DND-41 (cell line): ENCODE results near the gene TRIM72.
A peak's percentile ranks its signal among the peaks of the same experiment; 100 is the strongest.

Source experiments
- ATAC-seq: fragments of 200-7000 bp; cut with Tn5 transposase; 3 replicates; pipeline ENCODE4 v1.9.1; 2021; ENCODE audit warnings: low read depth; ENCODE audit not compliant: insufficient read depth
- DNase-seq: peaks from one replicate; pipeline ENCODE4 v3.0.0-alpha.2; 2020
- H2AFZ ChIP-seq: 2 replicates; pipeline ENCODE4 v1.6.0; 2012; ENCODE audit warnings: low read depth, low read length
- H3K27ac ChIP-seq: 2 replicates; pipeline ENCODE4 v1.5.1; 2012; ENCODE audit warnings: low read length, inconsistent platforms
- H3K27me3 ChIP-seq: fragments of 200-600 bp; sonication (generic); 2 replicates; pipeline ENCODE4 v1.6.0; 2012; ENCODE audit warnings: low read length, mild to moderate bottlenecking, inconsistent platforms; ENCODE audit not compliant: insufficient read depth, poor library complexity
- H3K36me3 ChIP-seq: 2 replicates; pipeline ENCODE4 v1.5.1; 2012; ENCODE audit warnings: low read length, inconsistent platforms; ENCODE audit not compliant: insufficient read depth
- H3K4me1 ChIP-seq: 2 replicates; pipeline ENCODE4 v1.5.1; 2012; ENCODE audit warnings: mild to moderate bottlenecking, low read length; ENCODE audit not compliant: insufficient read depth
- H3K4me2 ChIP-seq: 2 replicates; pipeline ENCODE4 v1.6.0; 2012; ENCODE audit warnings: mild to moderate bottlenecking, moderate library complexity, low read length, inconsistent platforms; ENCODE audit not compliant: insufficient read depth
- H3K4me3 ChIP-seq, 2 experiments: fragments of 200-600 bp in 1 of 2; shearing (Covaris generic) in 1 of 2; 2 replicates each; pipeline ENCODE4 v1.5.1; 2012 to 2016; ENCODE audit warnings: inconsistent platforms in 2 of 2, low read length in 2 of 2, mild to moderate bottlenecking in 2 of 2, low read depth in 1 of 2, moderate library complexity in 1 of 2
- H3K79me2 ChIP-seq: 2 replicates; pipeline ENCODE4 v1.6.0; 2012; ENCODE audit warnings: low read length, inconsistent platforms; ENCODE audit not compliant: insufficient read depth
- H3K9ac ChIP-seq: 2 replicates; pipeline ENCODE4 v1.6.0; 2012; ENCODE audit warnings: low read depth, mild to moderate bottlenecking, inconsistent platforms, low read length, moderate library complexity
- H3K9me3 ChIP-seq: 2 replicates; pipeline ENCODE4 v1.5.1; 2012; ENCODE audit warnings: low read length, moderate library complexity, mild to moderate bottlenecking, inconsistent platforms; ENCODE audit not compliant: insufficient read depth, severe bottlenecking
- H4K20me1 ChIP-seq: 2 replicates; pipeline ENCODE4 v1.6.0; 2012; ENCODE audit warnings: low read length; ENCODE audit not compliant: insufficient read depth
- CTCF ChIP-seq: IDR thresholded peaks from 2 replicates; pipeline ENCODE4 v1.5.1; 2012; ENCODE audit warnings: borderline replicate concordance, low read length, moderate library complexity, mild to moderate bottlenecking; ENCODE audit not compliant: poor library complexity, severe bottlenecking; ENCODE audit errors: extremely low read depth
- EZH2 ChIP-seq: IDR thresholded peaks from 3 replicates; pipeline ENCODE4 v1.6.1; 2012; ENCODE audit warnings: borderline replicate concordance, low read depth, mild to moderate bottlenecking, moderate library complexity, low read length, inconsistent platforms; ENCODE audit not compliant: severe bottlenecking

The TRIM72 gene

GRCh38 chr16:31181102-31181830 lies 32.7 kb upstream of the TRIM72 start:
- H3K36me3 ChIP-seq: peaks cover 56% of the 10 kb centered on the region
- ATAC-seq (no peak), DNase-seq (peak; percentile 45)
- no peaks in the 10 kb centered on the region for H3K9me3 ChIP-seq
- no peak overlapping the region for H2AFZ ChIP-seq
- H4K20me1 ChIP-seq: peaks cover 62% of the 10 kb centered on the region
- no peak for TF ChIP-seq CTCF
- no peaks in the 10 kb centered on the region for H3K27me3 ChIP-seq
- peak overlapping the region; percentile 97 for H3K27ac ChIP-seq
- H3K4me1 ChIP-seq: peaks cover 71% of the 10 kb centered on the region
- peaks cover 79% of the 10 kb centered on the region for H3K79me2 ChIP-seq
- H3K9ac ChIP-seq: peak overlapping the region; percentile 91
- peak overlapping the region; percentile 68 to 87; a peak in 3 of 4 replicates for H3K4me3 ChIP-seq
- peak overlapping the region; percentile 98 for H3K4me2 ChIP-seq

- Histone ChIP-seq H3K36me3 (peaks cover 67% of the 10 kb centered on the region), H3K79me2 (peaks cover 90% of the 10 kb centered on the region)
These were observed 31.5 kb upstream of the TRIM72 start for GRCh38 chr16:31182391-31182790.

GRCh38 chr16:31183432-31184428 lies 30.2 kb upstream of the TRIM72 start:
- DNase-seq: no peak
- no peak for TF ChIP-seq CTCF
- TF ChIP-seq EZH2: no peak
- Histone ChIP-seq H3K4me1 (peaks cover 50% of the 10 kb centered on the region), H3K4me3 (peak overlapping the region in 1 of 2 experiments; percentile 87; a peak in 2 of 4 replicates), H4K20me1 (peaks cover 80% of the 10 kb centered on the region), H3K27ac (no peak overlapping the region), H3K4me2 (peak overlapping the region; percentile 98), H3K36me3 (peaks cover 80% of the 10 kb centered on the region), H2AFZ (no peak overlapping the region), H3K9ac (peak overlapping the region; percentile 91; the same call in 1 of the 2 replicates), H3K79me2 (peaks cover 95% of the 10 kb centered on the region), H3K9me3 (no peaks in the 10 kb centered on the region), H3K27me3 (no peaks in the 10 kb centered on the region)
- no peak for ATAC-seq

More at GRCh38 chr16:31182391-31182790, 31.5 kb upstream of the TRIM72 start:
- H3K9ac ChIP-seq: peak overlapping the region; percentile 91
- H3K4me1 ChIP-seq: peaks cover 63% of the 10 kb centered on the region
- H3K4me3 ChIP-seq: peak overlapping the region; percentile 17 to 87; a peak in 3 of 4 replicates
- ATAC-seq (no peak), DNase-seq (no peak)
- no peak overlapping the region for H2AFZ ChIP-seq
- peak overlapping the region; percentile 98 for H3K4me2 ChIP-seq
- TF ChIP-seq CTCF: no peak
- TF ChIP-seq EZH2: no peak
- H4K20me1 ChIP-seq: peaks cover 73% of the 10 kb centered on the region
- H3K27me3 ChIP-seq: no peaks in the 10 kb centered on the region
- H3K9me3 ChIP-seq: no peaks in the 10 kb centered on the region
- peak overlapping the region; percentile 43; the same call in 1 of the 2 replicates for H3K27ac ChIP-seq
